GM18520 (cell line): Measurements from ENCODE around the gene STK39.

ENCODE experiments used
- ATAC-seq: cut with Tn5 transposase; IDR thresholded peaks from one replicate; pipeline ENCODE4 v1.9.1; 2021; ENCODE audit not compliant: unreplicated experiment

The STK39 gene

GRCh38 chr2:167965907-167966761, 281.3 kb downstream of the STK39 start:
- ATAC-seq: no peak

- no peak for ATAC-seq
These were observed 282.6 kb downstream of the STK39 start for GRCh38 chr2:167964650-167965413.

GRCh38 chr2:167963899-167964649, 283.3 kb downstream of the STK39 start:
- ATAC-seq: no peak

GRCh38 chr2:167962436-167963226, 284.8 kb downstream of the STK39 start:
- no peak for ATAC-seq

GRCh38 chr2:167961536-167962048, 285.8 kb downstream of the STK39 start:
- no peak for ATAC-seq

GRCh38 chr2:167960089-167960747, 287.2 kb downstream of the STK39 start:
- ATAC-seq: no peak

- no peak for ATAC-seq
These were observed 289.7 kb downstream of the STK39 start for GRCh38 chr2:167957662-167958061.

- ATAC-seq: no peak
These were observed 292.0 kb downstream of the STK39 start for GRCh38 chr2:167955264-167955906.

- ATAC-seq: no peak
These were observed 292.9 kb downstream of the STK39 start for GRCh38 chr2:167954495-167954894.

GRCh38 chr2:167953776-167954175, 293.6 kb downstream of the STK39 start:
- ATAC-seq: no peak

- ATAC-seq: no peak
These were observed 296.8 kb downstream of the STK39 start for GRCh38 chr2:167950571-167950970.

GRCh38 chr2:167946441-167946841, 301.0 kb downstream of the STK39 start:
- ATAC-seq: no peak

- ATAC-seq: no peak
These were observed 301.6 kb downstream of the STK39 start for GRCh38 chr2:167945660-167946368.

GRCh38 chr2:167944825-167945659, 302.4 kb downstream of the STK39 start:
- ATAC-seq: no peak

GRCh38 chr2:167943897-167944296, 303.5 kb downstream of the STK39 start:
- ATAC-seq: no peak

- no peak for ATAC-seq
These were observed 304.0 kb downstream of the STK39 start for GRCh38 chr2:167943368-167943767.

- ATAC-seq: no peak
These were observed 304.9 kb downstream of the STK39 start for GRCh38 chr2:167942366-167943081.
